IPS DF 19.7 (cell line): ENCODE measurements around the gene HCN3.

Experiments
- DNase-seq: peaks from one replicate; pipeline ENCODE4 v3.0.0-alpha.2; 2013; ENCODE audit warnings: low read depth, low spot score

The HCN3 gene

DNA sequence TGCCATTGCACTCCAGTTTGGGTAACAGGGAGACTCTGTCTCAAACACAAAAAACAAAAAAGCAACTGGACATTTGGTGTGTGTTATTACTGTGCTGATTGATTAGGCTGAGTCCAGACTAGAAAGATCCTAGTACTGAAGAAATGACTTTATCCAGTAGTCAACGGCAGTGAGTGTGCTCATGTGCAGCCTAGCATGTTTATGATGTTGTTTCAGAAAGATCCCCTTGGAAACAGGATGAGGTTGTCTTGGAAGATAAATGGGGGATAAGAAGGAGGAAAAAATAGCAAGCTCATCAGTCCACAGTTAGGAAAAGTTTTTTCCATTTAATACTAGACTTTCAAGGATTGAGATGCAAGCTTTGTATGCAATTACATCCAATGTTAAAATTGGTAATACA is 57.7 kb downstream of the HCN3 start:
- no peak for DNase-seq
